Measurements from ENCODE around the gene GHR. TPM values are rescaled to one million over a fixed set of nuclear protein-coding genes. Genes with fewer than 3 reads are reported as not detected.

Gene GHR
- total and polyA plus RNA-seq, 2 donors (not counting 3 experiments of a cell fraction or from before 2014, with no cell fraction given): 0.27 to 0.28 TPM

- no peak for TF ChIP-seq FOS (IDR thresholded peaks at IDR 0.05; ENCODE audit: borderline replicate concordance, insufficient read depth, low read length)
- TF ChIP-seq MAX (IDR thresholded peaks at IDR 0.05; ENCODE audit: insufficient read depth, insufficient read length): no peak
- TF ChIP-seq GATA2 (IDR thresholded peaks at IDR 0.05; ENCODE audit: insufficient read depth, insufficient read length, low read depth, low read length): no peak
- TF ChIP-seq MYC (IDR thresholded peaks at IDR 0.05; ENCODE audit: low read depth, low read length): no peak
- no peak for TF ChIP-seq CTCF (IDR thresholded peaks at IDR 0.05; ENCODE audit: extremely low read depth in 1 of 2, insufficient read depth in 1 of 2, low read depth in 1 of 2, low read length in 2 of 2)
- TF ChIP-seq JUN (IDR thresholded peaks at IDR 0.05; ENCODE audit: borderline replicate concordance, insufficient read depth, insufficient read length, low read depth): no peak
- TF ChIP-seq POLR2AphosphoS5 (IDR thresholded peaks at IDR 0.05; ENCODE audit: insufficient read depth, low read depth, low read length): no peak
- no peak for TF ChIP-seq POLR2A (IDR thresholded peaks at IDR 0.05; ENCODE audit: low read depth, low read length)
- no peak for TF ChIP-seq EZH2 (IDR thresholded peaks at IDR 0.05; ENCODE audit: borderline replicate concordance, low read depth, low read length, severe bottlenecking)
- H3K9me1 ChIP-seq (replicated peaks; ENCODE audit: control insufficient read depth, extremely low read depth, insufficient read depth, low read length): no peaks in the 10 kb centered on the region
- no peaks in the 10 kb centered on the region for H3K27me3 ChIP-seq (ENCODE audit: control insufficient read depth in 2 of 2, insufficient read depth in 2 of 2, low read length in 2 of 2)
- no peaks in the 10 kb centered on the region for H3K4me1 ChIP-seq (ENCODE audit: control insufficient read depth, extremely low read depth, insufficient read depth, low read length)
- no peak overlapping the region for H3K27ac ChIP-seq (ENCODE audit: insufficient read depth, low read depth, low read length)
- H3K36me3 ChIP-seq (ENCODE audit: control insufficient read depth in 2 of 2, extremely low read depth in 1 of 2, insufficient read depth in 2 of 2, low read length in 2 of 2): no peaks in the 10 kb centered on the region
- FAIRE-seq (no peak), DNase-seq (ENCODE audit: low read depth, low spot score) (peak; percentile 21)
- no peaks in the 10 kb centered on the region for H3K9me3 ChIP-seq (replicated peaks; ENCODE audit: control insufficient read depth, insufficient read depth, low read length)
- no peaks in the 10 kb centered on the region for H3K79me2 ChIP-seq (ENCODE audit: control insufficient read depth, insufficient read depth, low read length)
- no peak overlapping the region for H2AFZ ChIP-seq (ENCODE audit: low read depth, low read length)
- ChIA-PET POLR2A (no interaction called here), CTCF (no interaction called here)
- H3K4me3 ChIP-seq (replicated peaks in 1 of 3; ENCODE audit: insufficient read depth in 1 of 3, low read depth in 1 of 3, low read length in 3 of 3): no peak overlapping the region
- no TSS peak for BruUV-seq (replicated peaks)
- dilution Hi-C loops (cut with MboI; ENCODE audit: extremely low pct_ligation_motif_present, low sequenced_read_pairs): no loop called here
- intact Hi-C loops (cut with micrococcal nuclease): no loop called here
- no peaks in the 10 kb centered on the region for H4K20me1 ChIP-seq (replicated peaks; ENCODE audit: control insufficient read depth, extremely low read depth, insufficient read depth, low read length)
- H3K9ac ChIP-seq (replicated peaks; ENCODE audit: extremely low read depth, insufficient read depth, low read length): no peak overlapping the region
- H3K4me2 ChIP-seq (ENCODE audit: insufficient read depth, low read length): no peak overlapping the region
Observed at GRCh38 chr5:42377496-42377895, 45.7 kb upstream of the GHR start.
